ENCODE data around the gene TEX10.

TEX10 gene

GRCh38 chr9:100296407-100296806, 56.3 kb downstream of the TEX10 start:
- H3K27ac ChIP-seq, result peak overlapping the region; percentile 88
- TF ChIP-seq, protein P1, sequence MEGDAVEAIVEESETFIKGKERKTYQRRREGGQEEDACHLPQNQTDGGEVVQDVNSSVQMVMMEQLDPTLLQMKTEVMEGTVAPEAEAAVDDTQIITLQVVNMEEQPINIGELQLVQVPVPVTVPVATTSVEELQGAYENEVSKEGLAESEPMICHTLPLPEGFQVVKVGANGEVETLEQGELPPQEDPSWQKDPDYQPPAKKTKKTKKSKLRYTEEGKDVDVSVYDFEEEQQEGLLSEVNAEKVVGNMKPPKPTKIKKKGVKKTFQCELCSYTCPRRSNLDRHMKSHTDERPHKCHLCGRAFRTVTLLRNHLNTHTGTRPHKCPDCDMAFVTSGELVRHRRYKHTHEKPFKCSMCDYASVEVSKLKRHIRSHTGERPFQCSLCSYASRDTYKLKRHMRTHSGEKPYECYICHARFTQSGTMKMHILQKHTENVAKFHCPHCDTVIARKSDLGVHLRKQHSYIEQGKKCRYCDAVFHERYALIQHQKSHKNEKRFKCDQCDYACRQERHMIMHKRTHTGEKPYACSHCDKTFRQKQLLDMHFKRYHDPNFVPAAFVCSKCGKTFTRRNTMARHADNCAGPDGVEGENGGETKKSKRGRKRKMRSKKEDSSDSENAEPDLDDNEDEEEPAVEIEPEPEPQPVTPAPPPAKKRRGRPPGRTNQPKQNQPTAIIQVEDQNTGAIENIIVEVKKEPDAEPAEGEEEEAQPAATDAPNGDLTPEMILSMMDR (conservative IDR thresholded peaks at IDR 0.05), result no peak

- peak overlapping the region; percentile 88 for H3K27ac ChIP-seq
- TF ChIP-seq, protein P1 (conservative IDR thresholded peaks at IDR 0.05), result no peak
Measured at GRCh38 chr9:100295240-100295639, 57.5 kb downstream of the TEX10 start.

- TF ChIP-seq, protein P1 (conservative IDR thresholded peaks at IDR 0.05), result no peak
- H3K27ac ChIP-seq, result peak overlapping the region; percentile 88
Measured at GRCh38 chr9:100294806-100295205, 57.9 kb downstream of the TEX10 start.

DNA sequence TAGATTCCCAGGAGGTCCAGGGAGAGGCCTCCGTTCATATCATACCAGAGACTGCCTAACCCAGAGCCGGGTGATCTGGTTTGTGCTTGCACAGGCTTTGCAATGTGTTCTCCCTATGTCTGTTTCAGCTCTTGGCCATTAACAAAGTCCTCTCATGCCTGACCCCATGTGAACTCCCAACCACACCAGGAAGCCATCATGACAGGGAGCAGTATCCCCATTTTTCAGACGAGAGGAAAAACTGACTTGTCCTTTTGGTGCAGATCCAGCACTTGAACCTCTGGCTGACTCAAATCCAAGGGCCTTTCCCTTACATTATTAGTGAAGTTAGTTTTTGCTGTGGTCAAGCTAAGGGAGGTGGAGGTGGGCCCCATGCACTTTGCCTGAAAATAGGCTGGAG, 58.4 kb downstream of the TEX10 start:
- H3K27ac ChIP-seq, result peak overlapping the region; percentile 88
- TF ChIP-seq, protein P1 (conservative IDR thresholded peaks at IDR 0.05), result no peak

- TF ChIP-seq, protein P1 (conservative IDR thresholded peaks at IDR 0.05), result no peak
Measured at GRCh38 chr9:100292414-100292813, 60.3 kb downstream of the TEX10 start.

DNA sequence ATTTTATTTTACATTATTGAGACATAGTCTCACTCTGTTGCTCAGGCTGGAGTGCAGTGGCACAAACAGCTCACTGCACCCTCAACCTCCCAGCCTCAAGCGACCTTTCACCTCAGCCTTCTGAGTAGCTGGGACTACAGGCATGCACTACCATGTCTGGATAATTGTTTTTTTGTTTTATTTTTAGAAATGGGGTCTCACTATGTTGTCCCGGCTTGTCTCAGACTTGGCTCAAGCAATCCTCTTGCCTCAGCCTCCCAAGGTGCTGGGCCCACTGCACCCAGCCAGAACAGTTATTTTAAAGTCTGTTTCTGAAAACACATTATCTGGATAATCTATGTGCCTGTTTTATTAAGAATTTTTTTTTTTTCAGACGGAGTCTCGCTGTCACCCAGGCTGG, 62.0 kb downstream of the TEX10 start:
- TF ChIP-seq, protein P1 (conservative IDR thresholded peaks at IDR 0.05), result no peak
- no peak overlapping the region for H3K27ac ChIP-seq

More at GRCh38 chr9:100292414-100292813, 60.3 kb downstream of the TEX10 start:
- no peak overlapping the region for H3K27ac ChIP-seq

GRCh38 chr9:100287186-100287585, 65.6 kb downstream of the TEX10 start:
- TF ChIP-seq, protein P1 (conservative IDR thresholded peaks at IDR 0.05), result no peak
- H3K27ac ChIP-seq, result peak overlapping the region; percentile 78; the same call in 1 of the 2 replicates
